GM21528 (cell line): ENCODE results near the gene FAM217B.
A peak's percentile ranks its signal among the peaks of the same experiment; 100 is the strongest.
"Not testable (repeated sequence)": the region's sequence is repeated elsewhere in the genome, so short reads cannot be mapped to it uniquely, and the experiment has no call there.

Experiments
- ATAC-seq: cut with Tn5 transposase; IDR thresholded peaks from one replicate; pipeline ENCODE4 v1.9.1; 2021; ENCODE audit warnings: mild to moderate bottlenecking, moderate library complexity; ENCODE audit not compliant: unreplicated experiment, low FRiP score

Gene FAM217B

GRCh38 chr20:59938221-59938620, 2.0 kb upstream of the FAM217B start:
- no peak for ATAC-seq

- ATAC-seq: no peak
These were observed 1.5 kb upstream of the FAM217B start for GRCh38 chr20:59938696-59939051.

GRCh38 chr20:59939052-59939878, 924 bp upstream of the FAM217B start:
- ATAC-seq: no peak

- ATAC-seq: peak; percentile 44
These were observed 385 bp upstream of the FAM217B start for GRCh38 chr20:59939879-59940128.

GRCh38 chr20:59940956-59941294, 736 bp downstream of the FAM217B start:
- no peak for ATAC-seq

- ATAC-seq: no peak
These were observed 2.1 kb downstream of the FAM217B start for GRCh38 chr20:59942245-59942644.

GRCh38 chr20:59944726-59945125, 4.5 kb downstream of the FAM217B start:
- no peak for ATAC-seq

- no peak for ATAC-seq
These were observed 5.0 kb downstream of the FAM217B start for GRCh38 chr20:59945175-59945574.

GRCh38 chr20:59945731-59946130, 5.5 kb downstream of the FAM217B start:
- no peak for ATAC-seq

GRCh38 chr20:59947376-59947775, 7.2 kb downstream of the FAM217B start:
- no peak for ATAC-seq

- ATAC-seq: no peak
These were observed 8.0 kb downstream of the FAM217B start for GRCh38 chr20:59948212-59948611.

GRCh38 chr20:59948828-59949720, 8.9 kb downstream of the FAM217B start:
- ATAC-seq: peak; percentile 78

GRCh38 chr20:59949911-59950310, 9.7 kb downstream of the FAM217B start:
- no peak for ATAC-seq

- ATAC-seq: no peak
These were observed 14.5 kb downstream of the FAM217B start for GRCh38 chr20:59954718-59955117.

GRCh38 chr20:59955131-59955796, 15.1 kb downstream of the FAM217B start:
- no peak for ATAC-seq

- not testable (repeated sequence) for ATAC-seq
These were observed 17.4 kb downstream of the FAM217B start for GRCh38 chr20:59957568-59957967.

GRCh38 chr20:59958123-59958522, 17.9 kb downstream of the FAM217B start, which contains the start of gene CDH26:
Gene CDH26, plus strand, starts transcription at chr20:59958423. Its CDS starts 304 bp downstream, at chr20:59958727.
- ATAC-seq: no peak

GRCh38 chr20:59958626-59959025, 18.4 kb downstream of the FAM217B start:
- ATAC-seq: no peak

GRCh38 chr20:59961423-59961822, 21.2 kb downstream of the FAM217B start:
- no peak for ATAC-seq

GRCh38 chr20:59962155-59962554, 22.0 kb downstream of the FAM217B start:
- ATAC-seq: no peak

- ATAC-seq: no peak
These were observed 26.2 kb downstream of the FAM217B start for GRCh38 chr20:59966428-59966827.
